Endothelial cell of umbilical vein (primary cell): ENCODE measurements around the gene TGIF1.

Experiments used
- CTCF ChIP-seq, 2 donors: IDR thresholded peaks; 1 replicate in 1 of 2; 2 replicates in 1 of 2; pipeline ENCODE4 v1.5.1; 2011; ENCODE audit warnings: low read length in 2 of 2, mild to moderate bottlenecking in 2 of 2, moderate library complexity in 2 of 2, control low read depth in 1 of 2, inconsistent platforms in 1 of 2, low read depth in 1 of 2; ENCODE audit not compliant: insufficient read depth in 1 of 2; ENCODE audit errors: extremely low read depth in 1 of 2
- EZH2 ChIP-seq: IDR thresholded peaks from 2 replicates; pipeline ENCODE4 v1.6.1; 2012; ENCODE audit warnings: borderline replicate concordance, low read depth, mild to moderate bottlenecking, moderate library complexity, low read length, inconsistent platforms; ENCODE audit not compliant: severe bottlenecking
- MAX ChIP-seq: IDR thresholded peaks from 2 replicates; pipeline ENCODE4 v1.6.1; 2011; ENCODE audit not compliant: insufficient read depth, insufficient read length
- POLR2A ChIP-seq: IDR thresholded peaks from 2 replicates; pipeline ENCODE4 v1.6.1; 2012; ENCODE audit warnings: low read depth, mild to moderate bottlenecking, control low read depth, low read length

GRCh38 chr18:3504637-3505036 lies 54.7 kb downstream of the TGIF1 start:
- no peak for TF ChIP-seq MAX
- no peak for TF ChIP-seq CTCF (IDR thresholded peaks at IDR 0.05; ENCODE audit: extremely low read depth in 1 of 2, insufficient read depth in 1 of 2, low read depth in 1 of 2, low read length in 2 of 2)
- no peak for TF ChIP-seq POLR2A
- TF ChIP-seq EZH2: no peak
